H1 (cell line): ENCODE results near the gene JPH3. TPM values are rescaled to one million over a fixed set of nuclear protein-coding genes. Genes with fewer than 3 reads are reported as not detected.

ENCODE experiments used
- CTCF ChIA-PET: fragments of 300-600 bp; sonication (Branson Sonifier 250); formaldehyde crosslinking; loops from one replicate; lab custom pipeline; 2021; ENCODE audit not compliant: partially characterized antibody; lab: Charles Lee
- POLR2A ChIA-PET: fragments of 300-600 bp; sonication (Branson Sonifier 250); formaldehyde crosslinking; loops from one replicate; lab custom pipeline; 2021; ENCODE audit warnings: inconsistent platforms; ENCODE audit not compliant: partially characterized antibody; lab: Charles Lee
- DNase-seq, 2 experiments: peaks; one replicate each; pipeline versions ENCODE4 v3.0.0 to v3.0.0-alpha.2; 2010 to 2022; ENCODE audit warnings: low spot score in 2 of 2, low read depth in 1 of 2, mixed read lengths in 1 of 2
- FAIRE-seq: peaks from 2 replicates; lab custom pipeline; 2011; peaks lifted over from hg19 to GRCh38; lab: Jason Lieb, UNC
- H2AFZ ChIP-seq: 2 replicates; pipeline ENCODE4 v1.8.1; 2012; ENCODE audit warnings: low read length, inconsistent platforms
- H2AK5ac ChIP-seq: 2 replicates; pipeline ENCODE4 v1.6.1; 2013; ENCODE audit warnings: low read depth, low read length
- H2BK120ac ChIP-seq: replicated peaks from 2 replicates; pipeline ENCODE3; 2013; ENCODE audit warnings: low read depth, low read length, inconsistent platforms
- H2BK12ac ChIP-seq: 2 replicates; pipeline ENCODE4 v1.6.1; 2013; ENCODE audit warnings: low read depth, low read length
- H2BK15ac ChIP-seq: 2 replicates; pipeline ENCODE4 v1.6.1; 2013; ENCODE audit warnings: low read length
- H2BK20ac ChIP-seq: 2 replicates; pipeline ENCODE4 v1.6.1; 2013; ENCODE audit warnings: low read length
- H2BK5ac ChIP-seq: 2 replicates; pipeline ENCODE4 v1.6.1; 2013; ENCODE audit warnings: low read depth, low read length
- H3K14ac ChIP-seq: 2 replicates; pipeline ENCODE4 v1.6.1; 2013; ENCODE audit warnings: inconsistent platforms; ENCODE audit not compliant: insufficient read length
- H3K18ac ChIP-seq: 2 replicates; pipeline ENCODE4 v1.6.1; 2013; ENCODE audit warnings: low read length; ENCODE audit errors: extremely low read depth
- H3K23ac ChIP-seq: 2 replicates; pipeline ENCODE4 v1.6.1; 2013; ENCODE audit warnings: inconsistent platforms; ENCODE audit not compliant: insufficient read length
- H3K23me2 ChIP-seq: 2 replicates; pipeline ENCODE4 v1.6.1; 2013; ENCODE audit warnings: low read depth, low read length
- H3K27ac ChIP-seq: 2 replicates; pipeline ENCODE4 v1.6.1; 2011; ENCODE audit warnings: low read depth, low read length, inconsistent platforms
- H3K27me3 ChIP-seq, 4 experiments: replicated peaks in 1 of 4; 1 replicate in 1 of 4; 2 replicates in 3 of 4; pipeline versions ENCODE4 v1.6.1 to v1.8.1; 2011 to 2013; ENCODE audit warnings: low read length in 3 of 4, mild to moderate bottlenecking in 3 of 4, inconsistent platforms in 2 of 4, mixed read lengths in 2 of 4, moderate library complexity in 1 of 4; ENCODE audit not compliant: control insufficient read depth in 3 of 4, insufficient read depth in 3 of 4; ENCODE audit errors: extremely low read depth in 1 of 4
- H3K36me3 ChIP-seq, 4 experiments: 2 replicates each; pipeline versions ENCODE4 v1.6.1 to v1.8.1; 2011 to 2013; ENCODE audit warnings: mild to moderate bottlenecking in 4 of 4, low read length in 3 of 4, moderate library complexity in 2 of 4, control low read depth in 1 of 4, inconsistent platforms in 1 of 4; ENCODE audit not compliant: insufficient read depth in 4 of 4, control insufficient read depth in 2 of 4
- H3K4ac ChIP-seq: replicated peaks from 2 replicates; pipeline ENCODE3; 2013; ENCODE audit warnings: low read length, low read depth, mixed read lengths, inconsistent platforms; ENCODE audit not compliant: insufficient read length
- H3K4me1 ChIP-seq, 4 experiments: replicated peaks in 1 of 4; 1 replicate in 1 of 4; 2 replicates in 3 of 4; pipeline versions ENCODE4 v1.6.1 to v1.8.1; 2011 to 2013; ENCODE audit warnings: low read length in 3 of 4, inconsistent platforms in 2 of 4, mixed read lengths in 1 of 4; ENCODE audit not compliant: insufficient read depth in 4 of 4, control insufficient read depth in 3 of 4
- H3K4me2 ChIP-seq, 2 experiments: 2 replicates each; pipeline versions ENCODE4 v1.6.1 to v1.8.1; 2011 to 2013; ENCODE audit warnings: low read depth in 2 of 2, low read length in 2 of 2, control low read depth in 1 of 2, inconsistent platforms in 1 of 2, mild to moderate bottlenecking in 1 of 2; ENCODE audit not compliant: insufficient read depth in 1 of 2
- H3K4me3 ChIP-seq, 4 experiments: fragments of 200-600, 300-600 bp in 1 of 4; sonication (generic), shearing (Covaris generic), sonication (Bioruptor Twin) in 1 of 4; 2 replicates each; pipeline versions ENCODE4 v1.5.1 to v1.8.1; 2011 to 2016; ENCODE audit warnings: low read length in 4 of 4, low read depth in 3 of 4, control low read depth in 2 of 4, inconsistent platforms in 2 of 4, mild to moderate bottlenecking in 2 of 4, mixed read lengths in 1 of 4, moderate library complexity in 1 of 4; ENCODE audit not compliant: insufficient read depth in 2 of 4; ENCODE audit errors: extremely low read depth in 1 of 4
- H3K56ac ChIP-seq: replicated peaks from 2 replicates; pipeline ENCODE3; 2013; ENCODE audit warnings: low read depth, mild to moderate bottlenecking, mixed read lengths, low read length, inconsistent platforms; ENCODE audit not compliant: insufficient read length
- H3K79me1 ChIP-seq: 2 replicates; pipeline ENCODE4 v1.6.1; 2013; ENCODE audit warnings: low read depth, low read length, control low read depth
- H3K79me2 ChIP-seq, 2 experiments: 2 replicates each; pipeline versions ENCODE4 v1.6.1 to v1.8.1; 2012 to 2013; ENCODE audit warnings: low read length in 2 of 2, mild to moderate bottlenecking in 2 of 2, inconsistent platforms in 1 of 2; ENCODE audit not compliant: insufficient read depth in 2 of 2, control insufficient read depth in 1 of 2
- H3K9ac ChIP-seq, 4 experiments: replicated peaks in 1 of 4; 1 replicate in 1 of 4; 2 replicates in 3 of 4; pipeline versions ENCODE4 v1.6.1 to v1.8.1; 2011 to 2013; ENCODE audit warnings: low read depth in 3 of 4, low read length in 3 of 4, control low read depth in 2 of 4, mild to moderate bottlenecking in 2 of 4, moderate library complexity in 2 of 4, inconsistent platforms in 1 of 4; ENCODE audit errors: extremely low read depth in 1 of 4
- H3K9me3 ChIP-seq, 2 experiments: 2 replicates each; pipeline versions ENCODE4 v1.6.1 to v1.8.1; 2012 to 2013; ENCODE audit warnings: mild to moderate bottlenecking in 2 of 2, moderate library complexity in 2 of 2, control low read depth in 1 of 2, inconsistent platforms in 1 of 2, low read depth in 1 of 2, low read length in 1 of 2, mixed read lengths in 1 of 2; ENCODE audit not compliant: insufficient read depth in 2 of 2
- H4K20me1 ChIP-seq, 2 experiments: replicated peaks in 1 of 2; 2 replicates each; pipeline versions ENCODE3 to v1.8.1; 2011 to 2013; ENCODE audit warnings: inconsistent platforms in 2 of 2, low read length in 2 of 2, mild to moderate bottlenecking in 1 of 2; ENCODE audit not compliant: insufficient read depth in 2 of 2, control insufficient read depth in 1 of 2
- H4K5ac ChIP-seq: 2 replicates; pipeline ENCODE4 v1.6.1; 2013; ENCODE audit warnings: low read length, low read depth, mixed read lengths, inconsistent platforms; ENCODE audit not compliant: insufficient read length
- H4K8ac ChIP-seq: 2 replicates; pipeline ENCODE4 v1.8.0; 2013; ENCODE audit warnings: mild to moderate bottlenecking, moderate library complexity, low read length, inconsistent platforms; ENCODE audit not compliant: insufficient read depth; ENCODE audit errors: extremely low read depth
- H4K91ac ChIP-seq: replicated peaks from 2 replicates; pipeline ENCODE3; 2013; ENCODE audit warnings: low read length, mixed read lengths, inconsistent platforms; ENCODE audit not compliant: insufficient read length
- ATF2 ChIP-seq: IDR thresholded peaks from 2 replicates; pipeline ENCODE4 v1.6.1; 2012; ENCODE audit warnings: low read length, inconsistent platforms
- BCL11A ChIP-seq, 2 experiments: IDR thresholded peaks; one replicate each; pipeline ENCODE4 v1.6.1; 2011; ENCODE audit warnings: low read depth in 2 of 2, low read length in 2 of 2, mild to moderate bottlenecking in 2 of 2
- MAFK ChIP-seq: IDR thresholded peaks from 2 replicates; pipeline ENCODE4 v1.6.1; 2012; ENCODE audit warnings: low read depth, mild to moderate bottlenecking, improper control_type of control experiment, low read length
- PHF8 ChIP-seq: fragments of 200-600 bp; sonication (generic); conservative IDR thresholded peaks from 2 replicates; pipeline ENCODE4 v1.7.1; 2012; ENCODE audit warnings: low read depth, mild to moderate bottlenecking, inconsistent platforms, low read length, moderate library complexity
- POU5F1 ChIP-seq: IDR thresholded peaks from 2 replicates; pipeline ENCODE4 v1.6.1; 2011; ENCODE audit warnings: low read depth, mild to moderate bottlenecking, low read length, moderate library complexity
- RFX5 ChIP-seq: IDR thresholded peaks from 2 replicates; pipeline ENCODE4 v1.6.1; 2011; ENCODE audit warnings: low read depth, low read length, improper control_type of control experiment, borderline replicate concordance
- SIRT6 ChIP-seq: IDR thresholded peaks from one replicate; pipeline ENCODE4 v1.7.1; 2012; ENCODE audit warnings: low read length, inconsistent platforms
- SIX5 ChIP-seq: IDR thresholded peaks from 2 replicates; pipeline ENCODE4 v1.6.1; 2011; ENCODE audit warnings: mild to moderate bottlenecking, low read depth, low read length
- SP1 ChIP-seq: IDR thresholded peaks from 2 replicates; pipeline ENCODE4 v1.6.1; 2011; ENCODE audit warnings: low read depth, low read length
- SP2 ChIP-seq: IDR thresholded peaks from 2 replicates; pipeline ENCODE4 v1.6.1; 2012; ENCODE audit warnings: mild to moderate bottlenecking, low read length, inconsistent platforms
- SRF ChIP-seq: IDR thresholded peaks from 2 replicates; pipeline ENCODE4 v1.6.1; 2011; ENCODE audit warnings: mild to moderate bottlenecking, low read depth, low read length, moderate library complexity
- TAF7 ChIP-seq: optimal IDR thresholded peaks from 2 replicates; pipeline ENCODE3; 2011; ENCODE audit warnings: low read depth, mild to moderate bottlenecking, inconsistent platforms, low read length, moderate library complexity, borderline replicate concordance
- TCF12 ChIP-seq: IDR thresholded peaks from 2 replicates; pipeline ENCODE4 v1.6.1; 2011; ENCODE audit warnings: low read depth, mild to moderate bottlenecking, low read length
- YY1 ChIP-seq: IDR thresholded peaks from 2 replicates; pipeline ENCODE4 v1.6.1; 2011; ENCODE audit warnings: low read depth, mild to moderate bottlenecking, low read length
- WGBS, 2 experiments: shearing (Covaris generic) in 1 of 2; methylation state at CpG; one replicate each; pipeline versions ENCODE4 v1.1.6 to v1.1.7; 2013 to 2015; ENCODE audit warnings: low lambda C conversion rate in 2 of 2, mixed read lengths in 2 of 2, inconsistent platforms in 1 of 2, low coverage in 1 of 2, missing lambda C conversion rate in 1 of 2; ENCODE audit not compliant: insufficient replicate concordance in 2 of 2, insufficient coverage in 1 of 2, insufficient read length in 1 of 2; ENCODE audit errors: extremely low coverage in 1 of 2, missing lambda C conversion rate in 1 of 2; 5-methylcytosine and 5-hydroxymethylcytosine counted together
- polyA plus RNA-seq, 7 experiments: library from polyadenylated mRNA; depleted of rRNA in 3 of 7; stranded (reverse) in 5 of 7; unstranded in 2 of 7; fragments of >200 nt in 5 of 7; fragments of 200-250 nt in 2 of 7; gene quantifications; 1 replicate in 5 of 7; 2 replicates in 1 of 7; 4 replicates in 1 of 7; pipeline versions ENCODE4 v1.2.1 to v1.2.3, GENCODE V29; 2011 to 2013; ENCODE audit warnings: missing spikeins in 2 of 7, mixed read lengths in 2 of 7
- total RNA-seq: library from RNA; stranded (reverse); fragmentation: NEBNext Ultra II Directional; extraction: Animal tissue kit (Norgen Biotek cat#: 25700); gene quantifications from 2 replicates; pipeline ENCODE4 v1.2.1, GENCODE V29; 2021

Gene JPH3
- total and polyA plus RNA-seq, 2 of the 8 experiments (the other 6 are each of a cell fraction or from before 2014, with no cell fraction given), result 10.3 to 28.3 TPM

GRCh38 chr16:87671221-87671620 is 68.9 kb downstream of the JPH3 start:
- no peak overlapping the region for H3K4ac ChIP-seq
- no peak overlapping the region for H4K91ac ChIP-seq
- no peak for DNase-seq
- H3K56ac ChIP-seq, result no peak overlapping the region
- H3K79me1 ChIP-seq, result peaks cover 2% of the 10 kb centered on the region; the same call in 1 of the 2 replicates
- POLR2A ChIA-PET, result no interaction called here
- no peak overlapping the region for H2BK12ac ChIP-seq
- no peak overlapping the region for H3K14ac ChIP-seq
- no peak overlapping the region for H2AK5ac ChIP-seq
- no peaks in the 10 kb centered on the region for H3K27me3 ChIP-seq
- H2BK15ac ChIP-seq, result no peak overlapping the region
- WGBS, 2 experiments, result 90% methylated on average over 13 of the region's 13 CpGs; no CpG with 5 or more reads in 1 of the 2 experiments
- H3K4me1 ChIP-seq, result peaks cover 0 to 3% (median 1%) of the 10 kb centered on the region in 4 experiments; a peak in 3 of 7 replicates
- no peaks in the 10 kb centered on the region for H3K9me3 ChIP-seq
- no peaks in the 10 kb centered on the region for H3K23me2 ChIP-seq
- no peak overlapping the region for H3K18ac ChIP-seq
- H4K5ac ChIP-seq, result no peak overlapping the region
- no peak overlapping the region for H2BK120ac ChIP-seq
- H3K27ac ChIP-seq, result no peak overlapping the region
- peaks cover 3 to 10% of the 10 kb centered on the region in 2 experiments for H4K20me1 ChIP-seq
- H3K4me3 ChIP-seq, result no peak overlapping the region
- H3K23ac ChIP-seq, result no peak overlapping the region
- H3K4me2 ChIP-seq, result no peak overlapping the region
- H2BK20ac ChIP-seq, result no peak overlapping the region
- H2BK5ac ChIP-seq, result no peak overlapping the region
- no peak for FAIRE-seq
- H3K79me2 ChIP-seq, result no peaks in the 10 kb centered on the region
- CTCF ChIA-PET, result interaction anchor here (0.6 to 1.4 kb wide), 3 partner anchors 21 to 63 kb away, joined by 3 read pairs; no protein-coding TSS in a partner anchor
- peak overlapping the region; percentile 42; the same call in 1 of the 2 replicates for H4K8ac ChIP-seq
- no peak overlapping the region for H3K9ac ChIP-seq
- no peaks in the 10 kb centered on the region for H3K36me3 ChIP-seq
- H2AFZ ChIP-seq, result no peak overlapping the region
- no peak for TF ChIP-seq TCF12
- no peak for TF ChIP-seq SRF
- TF ChIP-seq MAFK, result no peak
- no peak for TF ChIP-seq TAF7
- no peak for TF ChIP-seq POU5F1
- no peak for TF ChIP-seq SP2
- no peak for TF ChIP-seq SP1
- TF ChIP-seq PHF8, result no peak
- no peak for TF ChIP-seq SIX5
- no peak for TF ChIP-seq RFX5
- TF ChIP-seq ATF2, result no peak
- no peak for TF ChIP-seq YY1
- no peak for TF ChIP-seq SIRT6
- no peak for TF ChIP-seq BCL11A (IDR thresholded peaks at IDR 0.05; ENCODE audit: low read depth in 2 of 2, low read length in 2 of 2)
